ENCODE data around the gene DPP10.

DPP10 gene

GRCh38 chr2:114610677-114611076 lies 168.2 kb downstream of the DPP10 start:
- no peak for DNase-seq

DNA sequence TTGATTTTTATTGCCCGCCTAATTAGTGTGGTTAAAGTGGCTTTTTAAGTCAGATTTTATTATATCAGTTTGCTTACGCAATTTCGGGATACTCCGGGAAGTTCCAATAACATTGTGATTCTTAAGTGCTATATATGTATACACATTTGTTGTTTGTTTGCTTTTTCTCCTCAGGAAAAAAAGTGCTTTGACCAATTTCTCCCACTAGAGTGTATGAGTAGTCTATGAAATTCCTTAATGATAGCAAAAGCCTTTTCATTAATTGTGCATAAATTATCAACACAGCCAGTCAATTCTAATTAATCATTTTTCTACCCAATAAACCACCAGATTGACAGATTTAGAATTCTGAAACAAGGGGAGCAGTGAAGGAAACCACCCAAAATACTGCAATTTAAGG lies 172.2 kb downstream of the DPP10 start:
- no peak for DNase-seq

DNA sequence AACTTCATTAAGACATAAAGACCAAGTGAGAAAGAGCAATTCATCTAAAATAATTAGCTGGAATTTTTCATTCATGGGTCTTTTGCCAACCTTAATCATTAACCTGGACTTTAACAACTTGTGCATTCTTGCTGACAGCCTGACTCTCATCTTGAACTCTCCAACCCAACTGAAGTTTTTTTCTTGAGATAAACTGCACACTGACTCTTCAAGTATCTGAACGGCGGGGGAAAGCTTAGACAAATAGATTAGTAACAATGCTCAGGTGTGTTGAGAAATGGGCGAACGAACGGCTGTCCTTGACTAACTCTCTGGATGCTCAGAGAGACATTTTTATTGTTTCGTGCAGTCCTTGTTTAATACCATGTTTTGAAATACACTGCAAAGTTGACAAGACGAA lies 186.0 kb downstream of the DPP10 start:
- no peak for DNase-seq

GRCh38 chr2:114631146-114631545 lies 188.7 kb downstream of the DPP10 start:
- DNase-seq: no peak

DNA sequence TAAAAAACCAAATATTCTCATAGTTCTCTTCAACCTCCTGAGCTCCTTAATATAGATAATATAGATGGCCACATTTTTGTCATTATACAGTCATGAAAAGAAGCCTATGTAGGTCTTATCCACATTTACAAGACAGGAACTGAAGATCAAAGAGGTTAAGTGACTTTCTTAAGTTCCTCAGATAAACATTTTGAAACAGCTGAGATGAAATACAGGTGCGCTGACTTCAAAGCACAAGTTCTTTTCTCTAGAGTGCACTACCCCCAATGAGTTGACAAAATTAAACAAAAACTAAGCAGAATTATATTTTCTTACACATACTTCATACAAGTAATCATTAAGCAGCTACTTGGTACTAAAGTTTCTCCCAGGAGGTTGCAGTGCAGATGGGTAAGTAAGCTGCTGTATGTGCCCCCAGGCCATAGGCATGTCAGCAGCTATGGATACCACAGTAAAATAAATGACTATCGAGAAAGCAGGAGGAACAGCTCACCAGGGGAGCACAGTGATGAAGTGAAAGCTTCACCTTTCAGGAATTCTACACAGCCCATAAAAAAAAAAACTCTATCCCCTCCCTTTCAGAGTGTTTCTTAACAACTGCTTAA lies 199.8 kb downstream of the DPP10 start:
- no peak for DNase-seq

- DNase-seq: no peak
Observed at GRCh38 chr2:114642988-114643553, 200.6 kb downstream of the DPP10 start.

DNA sequence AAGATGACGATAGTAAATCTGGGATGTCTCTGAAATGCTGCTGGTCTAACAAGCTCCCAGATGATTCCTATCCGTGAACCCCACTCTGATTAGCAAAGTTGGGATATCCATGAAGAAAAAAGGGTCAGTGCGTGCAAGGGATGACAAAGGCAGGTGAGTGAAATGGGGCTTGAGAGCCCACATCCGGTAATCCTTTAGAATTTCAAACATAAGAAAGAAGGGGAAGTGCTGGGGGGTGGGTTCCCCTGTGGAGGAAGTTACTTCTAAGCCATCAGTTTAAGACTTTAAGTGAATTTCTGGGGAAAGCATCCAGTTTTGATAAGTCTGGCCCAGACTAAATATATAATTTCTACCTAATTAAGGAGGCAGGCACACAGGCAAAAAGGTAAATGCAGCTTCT lies 209.5 kb downstream of the DPP10 start:
- no peak for DNase-seq

- no peak for DNase-seq
Observed at GRCh38 chr2:114659880-114660279, 217.4 kb downstream of the DPP10 start.

DNA sequence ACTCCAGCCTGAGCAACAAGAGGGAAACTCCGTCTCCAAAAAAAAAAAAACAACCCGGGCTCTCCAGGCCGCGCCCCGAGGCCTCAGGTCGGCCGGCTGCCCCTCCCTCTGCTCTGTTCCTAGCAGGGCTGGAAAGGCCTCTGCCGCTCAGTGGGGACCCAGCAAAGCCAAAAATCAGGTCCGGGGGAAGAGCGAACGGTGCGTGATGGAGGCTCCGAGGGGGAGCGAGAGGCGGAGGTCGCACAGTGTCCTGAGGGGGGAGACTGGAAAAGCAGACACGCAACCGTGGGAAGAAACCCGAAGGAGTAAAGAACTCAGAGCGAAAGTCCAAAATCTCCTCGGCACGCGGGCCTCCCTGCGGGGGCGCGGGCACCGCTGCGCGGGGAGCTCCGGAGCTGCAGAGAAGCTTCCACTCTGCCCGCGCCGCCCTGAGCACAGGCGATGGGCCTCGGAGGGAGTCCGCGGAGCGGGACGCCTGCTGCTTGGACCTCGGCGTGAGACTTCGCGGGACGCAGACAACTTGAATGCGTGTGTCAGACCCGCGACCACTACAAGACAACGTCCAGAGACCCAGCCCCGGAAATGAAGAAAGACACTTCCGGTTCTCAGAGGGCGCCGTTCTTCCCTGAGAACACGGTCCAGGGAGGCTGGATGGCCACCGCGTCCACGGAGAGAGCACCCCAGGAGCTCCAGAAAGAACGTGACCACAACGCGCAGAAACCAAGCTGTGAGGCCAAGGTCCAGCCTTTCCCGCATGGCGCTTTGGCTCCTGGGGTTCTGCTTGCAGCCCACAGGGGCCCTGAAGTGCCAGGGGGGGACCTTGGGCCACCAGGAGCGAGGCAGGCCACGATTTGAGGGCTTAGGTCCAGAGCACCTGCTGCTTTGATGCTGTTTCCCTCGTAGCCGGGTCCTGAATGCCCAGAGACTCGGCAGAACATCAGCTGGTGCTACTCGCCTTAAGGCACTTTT lies 219.8 kb downstream of the DPP10 start:
- DNase-seq: no peak

- DNase-seq: no peak
Observed at GRCh38 chr2:114668415-114668814, 226.0 kb downstream of the DPP10 start.

GRCh38 chr2:114683251-114683650 lies 240.8 kb downstream of the DPP10 start:
- DNase-seq: no peak

DNA sequence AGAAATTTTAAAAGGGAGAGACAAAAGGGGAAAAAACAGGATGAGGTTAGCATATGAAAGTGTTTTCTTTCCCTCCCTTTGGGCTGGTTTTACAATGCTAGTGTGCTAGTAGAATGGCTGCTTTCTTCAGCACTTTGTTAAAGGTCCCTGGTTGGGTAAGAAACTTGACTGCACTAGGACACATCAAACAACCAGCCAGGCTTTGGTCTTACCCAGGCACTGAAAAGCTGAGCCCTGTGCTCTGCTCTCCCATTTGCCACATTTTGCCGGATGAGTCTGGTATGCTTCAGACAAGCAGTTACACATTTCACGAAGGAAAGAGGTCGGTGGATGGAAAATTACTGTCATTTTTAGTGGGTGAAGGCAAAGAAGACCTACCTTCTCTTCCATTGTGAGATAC lies 242.0 kb downstream of the DPP10 start:
- DNase-seq: no peak

GRCh38 chr2:114685102-114685501 lies 242.7 kb downstream of the DPP10 start:
- DNase-seq: no peak

- no peak for DNase-seq
Observed at GRCh38 chr2:114688241-114688640, 245.8 kb downstream of the DPP10 start.

GRCh38 chr2:114698520-114698919 lies 256.1 kb downstream of the DPP10 start:
- no peak for DNase-seq

DNA sequence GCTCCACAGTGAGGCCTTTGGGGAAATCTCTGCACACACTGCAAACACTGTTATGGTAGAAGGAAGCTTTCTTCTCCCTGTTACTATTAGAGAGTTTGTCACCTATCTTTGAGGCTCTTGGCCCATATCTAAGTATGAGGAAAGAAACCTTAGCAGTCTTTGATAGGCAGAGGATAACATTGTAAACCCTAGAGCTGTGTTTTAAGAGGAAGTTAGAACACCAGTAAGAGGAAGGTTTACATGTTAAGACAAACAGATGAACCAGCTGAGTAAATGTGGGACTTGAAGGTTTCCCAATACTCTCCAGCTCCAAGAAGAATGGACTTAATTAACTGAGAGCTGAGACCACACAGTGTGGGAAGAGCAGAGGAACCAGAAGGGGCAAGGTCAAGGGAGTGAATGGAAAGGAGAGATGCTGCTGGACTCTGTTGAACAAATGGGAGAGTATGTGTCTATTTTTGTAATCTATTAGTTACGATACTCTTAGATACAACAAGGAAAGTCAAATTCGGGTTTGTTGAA lies 257.0 kb downstream of the DPP10 start:
- no peak for DNase-seq

- DNase-seq: no peak
Observed at GRCh38 chr2:114700440-114700839, 258.0 kb downstream of the DPP10 start.

GRCh38 chr2:114709936-114710850 lies 267.8 kb downstream of the DPP10 start:
- DNase-seq: no peak

- no peak for DNase-seq
Observed at GRCh38 chr2:114714313-114714712, 271.9 kb downstream of the DPP10 start.

DNA sequence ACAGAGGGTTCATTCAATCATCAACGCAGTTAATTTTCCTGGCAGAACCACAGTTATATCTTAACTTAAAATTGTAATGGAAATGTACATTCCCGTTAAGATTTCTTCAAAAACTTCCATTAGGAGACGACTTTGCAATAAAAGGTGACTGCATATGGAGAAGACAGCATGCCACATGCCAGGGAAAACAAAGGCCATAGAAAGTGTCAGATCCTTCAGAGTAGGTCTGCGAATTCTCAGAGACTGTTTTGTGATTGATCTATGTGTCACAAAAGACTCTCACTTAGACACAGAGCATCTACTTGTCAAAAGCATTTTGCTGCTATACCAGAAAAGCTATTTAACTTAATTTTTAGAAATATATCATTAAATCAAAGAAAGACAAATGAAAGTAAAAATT lies 274.6 kb downstream of the DPP10 start:
- DNase-seq: no peak

DNA sequence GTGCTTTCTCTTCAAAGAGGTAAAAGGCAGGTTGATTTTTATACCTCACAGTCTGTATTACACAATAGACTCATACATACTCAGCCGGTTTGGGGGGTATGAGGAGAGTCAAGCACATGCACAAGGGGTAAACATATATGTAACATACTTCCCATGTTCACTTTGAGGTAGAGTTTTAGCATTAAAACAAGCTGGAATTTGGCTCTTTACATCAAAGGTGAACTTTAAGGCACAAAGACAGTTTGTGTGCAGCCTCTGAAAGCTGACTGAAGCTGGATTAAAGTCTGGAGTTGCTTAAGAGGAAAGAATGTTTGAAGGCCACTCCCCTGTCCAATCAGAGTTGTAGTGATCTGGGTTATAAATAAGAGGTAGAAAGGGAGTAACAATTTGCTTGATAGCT lies 282.0 kb downstream of the DPP10 start:
- DNase-seq: no peak

DNA sequence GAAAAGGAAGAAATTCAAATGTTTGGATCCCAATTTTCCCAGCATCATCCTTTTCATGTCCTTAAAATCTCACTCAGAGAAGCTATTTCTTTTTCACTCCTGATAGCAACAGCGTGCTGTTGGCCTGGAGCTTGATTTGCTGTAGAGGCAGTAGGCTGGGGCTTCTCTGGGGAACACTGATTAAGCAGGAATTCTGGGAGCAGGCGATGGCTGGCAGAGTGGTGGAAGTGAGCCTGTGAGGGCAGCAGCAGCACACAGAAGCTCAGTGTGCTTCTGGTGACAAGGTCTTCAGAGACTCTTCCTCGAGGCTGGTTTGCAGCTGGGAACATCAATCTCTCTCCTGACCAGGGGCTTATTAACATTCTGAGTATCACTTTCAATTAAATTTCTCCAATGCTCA lies 284.6 kb downstream of the DPP10 start:
- no peak for DNase-seq

DNA sequence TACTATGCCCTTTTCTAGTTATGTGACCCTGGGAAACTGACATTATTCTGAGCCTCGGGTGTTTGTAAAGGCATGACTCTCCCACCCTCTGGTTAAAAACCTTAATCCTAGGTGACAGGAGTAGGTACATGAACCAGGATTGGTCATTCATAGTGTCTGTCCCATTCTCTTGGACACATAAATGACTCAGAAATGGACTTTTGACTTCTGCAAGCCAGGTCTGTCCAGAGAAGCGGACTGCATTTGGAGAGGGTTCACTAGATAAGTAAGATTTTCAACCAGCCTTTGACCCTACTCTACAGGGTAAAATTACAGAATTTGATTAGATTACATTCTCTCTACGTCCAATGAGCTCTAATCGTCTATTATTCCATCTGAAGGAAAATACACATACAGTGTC lies 285.9 kb downstream of the DPP10 start:
- DNase-seq: no peak
